Endothelial cell of umbilical vein (primary cell): Measurements from ENCODE around the gene LURAP1L. TPM values are rescaled to one million over a fixed set of nuclear protein-coding genes. Genes with fewer than 3 reads are reported as not detected.

Experiments
- BruUV-seq: library from RNA; stranded (reverse); fragments of 400-500 nt; replicated peaks from 2 replicates; lab custom pipeline; 2021; lab: Mats Ljungman, UMichigan
- CTCF ChIA-PET: fragments of 300-600, 350-600 bp; sonication (Branson Sonifier 250); formaldehyde crosslinking; loops from one replicate; lab custom pipeline; 2021; ENCODE audit warnings: antibody characterized with exemption, inconsistent platforms; lab: Charles Lee
- POLR2A ChIA-PET: fragments of 300-600, 350-600 bp; sonication (Branson Sonifier 250); formaldehyde crosslinking; loops from one replicate; lab custom pipeline; 2021; ENCODE audit warnings: antibody characterized with exemption, inconsistent platforms; lab: Charles Lee
- DNase-seq: peaks from one replicate; pipeline ENCODE4 v3.0.0-alpha.2; 2011; ENCODE audit warnings: low read depth, low spot score
- FAIRE-seq: peaks from 2 replicates; lab custom pipeline; 2011; peaks lifted over from hg19 to GRCh38; lab: Jason Lieb, UNC
- H2AFZ ChIP-seq: 2 replicates; pipeline ENCODE4 v1.6.0; 2012; ENCODE audit warnings: low read depth, low read length, control low read depth, inconsistent platforms
- H3K27ac ChIP-seq: 2 replicates; pipeline ENCODE4 v1.5.1; 2011; ENCODE audit warnings: low read depth, mild to moderate bottlenecking, control low read depth, low read length, moderate library complexity; ENCODE audit not compliant: insufficient read depth
- H3K27me3 ChIP-seq, 2 experiments: 2 replicates each; pipeline versions ENCODE4 v1.6.0 to v1.6.1; 2011; ENCODE audit warnings: low read length in 2 of 2, mixed read lengths in 1 of 2; ENCODE audit not compliant: control insufficient read depth in 2 of 2, insufficient read depth in 2 of 2
- H3K36me3 ChIP-seq, 2 experiments: 2 replicates in 1 of 2; 3 replicates in 1 of 2; pipeline ENCODE4 v1.5.1; 2011; ENCODE audit warnings: low read length in 2 of 2, mild to moderate bottlenecking in 1 of 2, moderate library complexity in 1 of 2; ENCODE audit not compliant: control insufficient read depth in 2 of 2, insufficient read depth in 2 of 2; ENCODE audit errors: extremely low read depth in 1 of 2
- H3K4me1 ChIP-seq: 3 replicates; pipeline ENCODE4 v1.5.1; 2011; ENCODE audit warnings: mild to moderate bottlenecking, low read length; ENCODE audit not compliant: control insufficient read depth, insufficient read depth; ENCODE audit errors: extremely low read depth
- H3K4me2 ChIP-seq: 2 replicates; pipeline ENCODE4 v1.6.1; 2011; ENCODE audit warnings: low read length, control low read depth, mixed read lengths; ENCODE audit not compliant: insufficient read depth
- H3K4me3 ChIP-seq, 3 experiments: fragments of 200-600 bp in 1 of 3; sonication (generic), shearing (Covaris generic) in 1 of 3; replicated peaks in 1 of 3; 2 replicates each; pipeline ENCODE4 v1.5.1; 2011 to 2016; ENCODE audit warnings: control low read depth in 3 of 3, low read length in 3 of 3, mild to moderate bottlenecking in 2 of 3, inconsistent platforms in 1 of 3, low read depth in 1 of 3, moderate library complexity in 1 of 3; ENCODE audit not compliant: insufficient read depth in 1 of 3
- H3K79me2 ChIP-seq: 2 replicates; pipeline ENCODE4 v1.6.0; 2012; ENCODE audit warnings: low read length, inconsistent platforms; ENCODE audit not compliant: control insufficient read depth, insufficient read depth
- H3K9ac ChIP-seq: replicated peaks from 2 replicates; pipeline ENCODE3; 2011; ENCODE audit warnings: low read length, control low read depth; ENCODE audit not compliant: insufficient read depth; ENCODE audit errors: extremely low read depth
- H3K9me1 ChIP-seq: replicated peaks from 3 replicates; pipeline ENCODE4 v1.6.0; 2011; ENCODE audit warnings: mild to moderate bottlenecking, low read length; ENCODE audit not compliant: control insufficient read depth, insufficient read depth; ENCODE audit errors: extremely low read depth
- H3K9me3 ChIP-seq: replicated peaks from 2 replicates; pipeline ENCODE4 v1.5.1; 2012; ENCODE audit warnings: low read length, inconsistent platforms; ENCODE audit not compliant: control insufficient read depth, insufficient read depth
- H4K20me1 ChIP-seq: replicated peaks from 2 replicates; pipeline ENCODE3; 2011; ENCODE audit warnings: mild to moderate bottlenecking, low read length; ENCODE audit not compliant: control insufficient read depth, insufficient read depth; ENCODE audit errors: extremely low read depth
- CTCF ChIP-seq, 2 donors: IDR thresholded peaks; 1 replicate in 1 of 2; 2 replicates in 1 of 2; pipeline ENCODE4 v1.5.1; 2011; ENCODE audit warnings: low read length in 2 of 2, mild to moderate bottlenecking in 2 of 2, moderate library complexity in 2 of 2, control low read depth in 1 of 2, inconsistent platforms in 1 of 2, low read depth in 1 of 2; ENCODE audit not compliant: insufficient read depth in 1 of 2; ENCODE audit errors: extremely low read depth in 1 of 2
- EZH2 ChIP-seq: IDR thresholded peaks from 2 replicates; pipeline ENCODE4 v1.6.1; 2012; ENCODE audit warnings: borderline replicate concordance, low read depth, mild to moderate bottlenecking, moderate library complexity, low read length, inconsistent platforms; ENCODE audit not compliant: severe bottlenecking
- FOS ChIP-seq: IDR thresholded peaks from 2 replicates; pipeline ENCODE4 v1.6.1; 2011; ENCODE audit warnings: mild to moderate bottlenecking, low read length, moderate library complexity, borderline replicate concordance; ENCODE audit not compliant: insufficient read depth
- GATA2 ChIP-seq: IDR thresholded peaks from 2 replicates; pipeline ENCODE4 v1.7.0; 2011; ENCODE audit warnings: low read depth, mild to moderate bottlenecking, moderate library complexity, mixed read lengths, low read length; ENCODE audit not compliant: insufficient read length, insufficient read depth
- JUN ChIP-seq: IDR thresholded peaks from 2 replicates; pipeline ENCODE4 v1.6.1; 2011; ENCODE audit warnings: borderline replicate concordance, low read depth; ENCODE audit not compliant: insufficient read length, insufficient read depth
- MYC ChIP-seq: IDR thresholded peaks from one replicate; pipeline ENCODE4 v1.6.1; 2011; ENCODE audit warnings: mild to moderate bottlenecking, low read depth, low read length
- POLR2A ChIP-seq: IDR thresholded peaks from 2 replicates; pipeline ENCODE4 v1.6.1; 2012; ENCODE audit warnings: low read depth, mild to moderate bottlenecking, control low read depth, low read length
- POLR2AphosphoS5 ChIP-seq: IDR thresholded peaks from 2 replicates; pipeline ENCODE4 v1.6.1; 2012; ENCODE audit warnings: low read depth, mild to moderate bottlenecking, control low read depth, low read length, moderate library complexity; ENCODE audit not compliant: insufficient read depth
- dilution Hi-C: fragments of 300-500 bp; cut with MboI; formaldehyde crosslinking; loops from one replicate; pipeline ENCODE4 v1.15.0; 2019; ENCODE audit warnings: low sequenced_read_pairs; ENCODE audit not compliant: extremely low pct_ligation_motif_present
- intact Hi-C: fragments of 100-400 bp; cut with micrococcal nuclease; formaldehyde crosslinking; loops from one replicate; pipeline ENCODE4 v1.10.0; 2022
- polyA plus RNA-seq, 4 experiments: library from polyadenylated mRNA; depleted of rRNA in 3 of 4; stranded (reverse) in 3 of 4; unstranded in 1 of 4; fragments of >200 nt; gene quantifications; 2 replicates each; pipeline versions ENCODE4 v1.2.1 to v1.2.3, GENCODE V29; 2011 to 2012; ENCODE audit warnings: missing spikeins in 1 of 4
- total RNA-seq: library from RNA; stranded (reverse); gene quantifications from 2 replicates; pipeline ENCODE4 v1.2.3, GENCODE V29; 2021
- TF ChIP-seq, protein P1 (sequence below): IDR thresholded peaks from 2 replicates; pipeline ENCODE4 v1.6.1; 2011; ENCODE audit not compliant: insufficient read depth, insufficient read length

LURAP1L gene
- total and polyA plus RNA-seq, 2 donors (not counting 3 experiments of a cell fraction or from before 2014, with no cell fraction given), result 1.5 to 3.3 TPM

- H3K9me3 ChIP-seq, result no peaks in the 10 kb centered on the region
- POLR2A ChIA-PET, result no interaction called here
- dilution Hi-C loops, result no loop called here
- DNase-seq (no peak), FAIRE-seq (peak; percentile 49)
- no peak overlapping the region for H3K4me2 ChIP-seq
- intact Hi-C loops, result no loop called here
- no peaks in the 10 kb centered on the region for H3K4me1 ChIP-seq
- no peaks in the 10 kb centered on the region for H3K79me2 ChIP-seq
- no peak overlapping the region for H2AFZ ChIP-seq
- H3K9me1 ChIP-seq, result no peaks in the 10 kb centered on the region
- no peak for TF ChIP-seq FOS
- no peak for TF ChIP-seq POLR2AphosphoS5
- no peak for TF ChIP-seq GATA2
- no peak for TF ChIP-seq EZH2
- no peak for TF ChIP-seq MYC
- TF ChIP-seq, protein P1, sequence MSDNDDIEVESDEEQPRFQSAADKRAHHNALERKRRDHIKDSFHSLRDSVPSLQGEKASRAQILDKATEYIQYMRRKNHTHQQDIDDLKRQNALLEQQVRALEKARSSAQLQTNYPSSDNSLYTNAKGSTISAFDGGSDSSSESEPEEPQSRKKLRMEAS, result no peak
- no peak for TF ChIP-seq CTCF (IDR thresholded peaks at IDR 0.05; ENCODE audit: extremely low read depth in 1 of 2, insufficient read depth in 1 of 2, low read depth in 1 of 2, low read length in 2 of 2)
- TF ChIP-seq JUN, result no peak
- no peak for TF ChIP-seq POLR2A
- no peaks in the 10 kb centered on the region for H3K27me3 ChIP-seq
- no peaks in the 10 kb centered on the region for H4K20me1 ChIP-seq
- no TSS peak for BruUV-seq
- H3K27ac ChIP-seq, result no peak overlapping the region
- CTCF ChIA-PET, result no interaction called here
- no peak overlapping the region for H3K9ac ChIP-seq
- no peak overlapping the region for H3K4me3 ChIP-seq
- H3K36me3 ChIP-seq, result no peaks in the 10 kb centered on the region
These were observed 72.7 kb downstream of the LURAP1L start for GRCh38 chr9:12847561-12847960.
